Breast epithelium (tissue), 3 donors: ENCODE data around the gene PLAC1.

Experiments
- CTCF ChIP-seq, 3 donors: fragments of 450-650 bp; IDR thresholded peaks; one replicate each; pipeline ENCODE4 v1.5.1; 2016 to 2017; ENCODE audit warnings: antibody characterized with exemption in 3 of 3, mild to moderate bottlenecking in 3 of 3, moderate library complexity in 3 of 3
- POLR2A ChIP-seq: fragments of 450-650 bp; IDR thresholded peaks from one replicate; pipeline ENCODE4 v1.6.1; 2016; ENCODE audit warnings: antibody characterized with exemption, mild to moderate bottlenecking, moderate library complexity

GRCh38 chrX:134660627-134661026 lies 2.4 kb upstream of the PLAC1 start:
- no peak for TF ChIP-seq CTCF (IDR thresholded peaks at IDR 0.05)
- TF ChIP-seq POLR2A = no peak
